Effector CD8-positive, alpha-beta T cell (primary cell): Measurements from ENCODE around the gene YEATS4.
"Not testable (repeated sequence)": the region's sequence is repeated elsewhere in the genome, so short reads cannot be mapped to it uniquely, and the experiment has no call there.

Experiments
- DNase-seq: peaks from one replicate; lab custom pipeline; 2025; lab: John Stamatoyannopoulos, UW
- total RNA-seq, 4 experiments: gene quantifications; one replicate each; lab custom pipeline; 2026; lab: John Stamatoyannopoulos, UW

The YEATS4 gene
- 8.3 to 18.7 (median 16.3) reads per million in 4 experiments for total RNA-seq

GRCh38 chr12:69359531-69360347 lies at the start of gene YEATS4:
Gene YEATS4 (plus strand): TSS chr12:69359743. CDS start chr12:69359973, 230 bp downstream.
- peak; percentile 80 for DNase-seq

GRCh38 chr12:69313209-69313608 lies 46.3 kb upstream of the YEATS4 start:
- DNase-seq, result no peak

GRCh38 chr12:69316784-69317183 lies 42.8 kb upstream of the YEATS4 start:
- not testable (repeated sequence) for DNase-seq

- not testable (repeated sequence) for DNase-seq
Measured at GRCh38 chr12:69317233-69317632, 42.3 kb upstream of the YEATS4 start.

- no peak for DNase-seq
Measured at GRCh38 chr12:69318225-69318624, 41.3 kb upstream of the YEATS4 start.

- DNase-seq, result no peak
Measured at GRCh38 chr12:69321351-69321750, 38.2 kb upstream of the YEATS4 start.

- no peak for DNase-seq
Measured at GRCh38 chr12:69324797-69325466, 34.6 kb upstream of the YEATS4 start.

GRCh38 chr12:69328426-69328825 lies 31.1 kb upstream of the YEATS4 start:
- DNase-seq, result no peak

GRCh38 chr12:69329669-69330428 lies 29.7 kb upstream of the YEATS4 start:
- DNase-seq, result no peak

- peak; percentile 18 for DNase-seq
Measured at GRCh38 chr12:69330475-69331473, 28.8 kb upstream of the YEATS4 start.

- DNase-seq, result no peak
Measured at GRCh38 chr12:69331519-69331908, 28.0 kb upstream of the YEATS4 start.

GRCh38 chr12:69331909-69332684 lies 27.4 kb upstream of the YEATS4 start:
- DNase-seq, result no peak

GRCh38 chr12:69332815-69333358 lies 26.7 kb upstream of the YEATS4 start:
- DNase-seq, result no peak

- no peak for DNase-seq
Measured at GRCh38 chr12:69334158-69334557, 25.4 kb upstream of the YEATS4 start.

- no peak for DNase-seq
Measured at GRCh38 chr12:69337311-69338090, 22.0 kb upstream of the YEATS4 start.

- no peak for DNase-seq
Measured at GRCh38 chr12:69338120-69338859, 21.3 kb upstream of the YEATS4 start.

- no peak for DNase-seq
Measured at GRCh38 chr12:69338936-69339335, 20.6 kb upstream of the YEATS4 start.

- no peak for DNase-seq
Measured at GRCh38 chr12:69339999-69340398, 19.5 kb upstream of the YEATS4 start.

- DNase-seq, result no peak
Measured at GRCh38 chr12:69341328-69341727, 18.2 kb upstream of the YEATS4 start.
